IMR-90 (cell line): ENCODE measurements around the gene C2CD4C.

Experiments used
- BHLHE40 ChIP-seq: fragments of 150-350 bp; IDR thresholded peaks from 2 replicates; pipeline ENCODE4 v1.6.1; 2016; ENCODE audit warnings: mild to moderate bottlenecking, low read depth, low read length
- CEBPB ChIP-seq: IDR thresholded peaks from 2 replicates; pipeline ENCODE4 v1.6.1; 2012; ENCODE audit warnings: low read depth, low read length, improper control_type of control experiment
- FOS ChIP-seq: fragments of 150-350 bp; IDR thresholded peaks from 2 replicates; pipeline ENCODE4 v1.6.1; 2016; ENCODE audit warnings: low read depth, low read length
- MAFK ChIP-seq: IDR thresholded peaks from 2 replicates; pipeline ENCODE4 v1.6.1; 2012; ENCODE audit warnings: low read depth, low read length, improper control_type of control experiment
- POLR2A ChIP-seq: IDR thresholded peaks from 2 replicates; pipeline ENCODE4 v1.6.1; 2012; ENCODE audit warnings: mild to moderate bottlenecking, low read depth, low read length
- RFX5 ChIP-seq: IDR thresholded peaks from 2 replicates; pipeline ENCODE4 v1.8.0; 2012; ENCODE audit warnings: low read depth, mild to moderate bottlenecking, low read length, moderate library complexity
- TF ChIP-seq, protein P1 (sequence below): conservative IDR thresholded peaks from 2 replicates; pipeline ENCODE4 v1.5.1; 2012; ENCODE audit warnings: mild to moderate bottlenecking, low read depth, low read length, improper control_type of control experiment
- TF ChIP-seq, protein P2 (sequence below): fragments of 150-350 bp; IDR thresholded peaks from 2 replicates; pipeline ENCODE4 v1.6.1; 2017; ENCODE audit warnings: mild to moderate bottlenecking, antibody characterized with exemption, low read length, low read depth
- TF ChIP-seq, protein P3 (sequence below): fragments of 150-350 bp; IDR thresholded peaks from 2 replicates; pipeline ENCODE4 v1.6.1; 2016; ENCODE audit warnings: low read depth, mild to moderate bottlenecking, low read length, moderate library complexity, borderline replicate concordance

DNA sequence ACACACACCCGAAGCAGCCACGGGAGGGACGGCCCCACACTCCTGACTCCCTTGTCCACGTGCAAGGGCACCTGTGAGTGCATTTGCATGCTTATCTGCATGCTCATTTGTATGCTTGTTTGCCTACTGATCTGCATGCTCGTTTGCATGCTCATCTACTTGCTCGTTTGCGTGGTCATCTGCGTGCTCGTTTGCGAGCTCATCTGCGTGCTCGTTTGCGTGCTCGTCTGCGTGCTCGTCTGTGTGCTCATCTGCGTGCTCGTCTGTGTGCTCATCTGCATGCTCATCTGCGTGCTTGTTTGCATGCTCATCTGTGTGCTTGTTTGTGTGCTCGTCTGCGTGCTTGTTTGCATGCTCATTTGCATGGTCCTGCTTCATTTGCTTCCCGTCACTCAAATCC, 28.1 kb upstream of the C2CD4C start:
- no peak for TF ChIP-seq BHLHE40
- no peak for TF ChIP-seq POLR2A
- TF ChIP-seq CEBPB = no peak
- TF ChIP-seq, protein P1, sequence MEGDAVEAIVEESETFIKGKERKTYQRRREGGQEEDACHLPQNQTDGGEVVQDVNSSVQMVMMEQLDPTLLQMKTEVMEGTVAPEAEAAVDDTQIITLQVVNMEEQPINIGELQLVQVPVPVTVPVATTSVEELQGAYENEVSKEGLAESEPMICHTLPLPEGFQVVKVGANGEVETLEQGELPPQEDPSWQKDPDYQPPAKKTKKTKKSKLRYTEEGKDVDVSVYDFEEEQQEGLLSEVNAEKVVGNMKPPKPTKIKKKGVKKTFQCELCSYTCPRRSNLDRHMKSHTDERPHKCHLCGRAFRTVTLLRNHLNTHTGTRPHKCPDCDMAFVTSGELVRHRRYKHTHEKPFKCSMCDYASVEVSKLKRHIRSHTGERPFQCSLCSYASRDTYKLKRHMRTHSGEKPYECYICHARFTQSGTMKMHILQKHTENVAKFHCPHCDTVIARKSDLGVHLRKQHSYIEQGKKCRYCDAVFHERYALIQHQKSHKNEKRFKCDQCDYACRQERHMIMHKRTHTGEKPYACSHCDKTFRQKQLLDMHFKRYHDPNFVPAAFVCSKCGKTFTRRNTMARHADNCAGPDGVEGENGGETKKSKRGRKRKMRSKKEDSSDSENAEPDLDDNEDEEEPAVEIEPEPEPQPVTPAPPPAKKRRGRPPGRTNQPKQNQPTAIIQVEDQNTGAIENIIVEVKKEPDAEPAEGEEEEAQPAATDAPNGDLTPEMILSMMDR = no peak
- TF ChIP-seq, protein P2, sequence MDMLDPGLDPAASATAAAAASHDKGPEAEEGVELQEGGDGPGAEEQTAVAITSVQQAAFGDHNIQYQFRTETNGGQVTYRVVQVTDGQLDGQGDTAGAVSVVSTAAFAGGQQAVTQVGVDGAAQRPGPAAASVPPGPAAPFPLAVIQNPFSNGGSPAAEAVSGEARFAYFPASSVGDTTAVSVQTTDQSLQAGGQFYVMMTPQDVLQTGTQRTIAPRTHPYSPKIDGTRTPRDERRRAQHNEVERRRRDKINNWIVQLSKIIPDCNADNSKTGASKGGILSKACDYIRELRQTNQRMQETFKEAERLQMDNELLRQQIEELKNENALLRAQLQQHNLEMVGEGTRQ = no peak
- TF ChIP-seq MAFK = no peak
- no peak for TF ChIP-seq RFX5
- no peak for TF ChIP-seq FOS
- TF ChIP-seq, protein P3, sequence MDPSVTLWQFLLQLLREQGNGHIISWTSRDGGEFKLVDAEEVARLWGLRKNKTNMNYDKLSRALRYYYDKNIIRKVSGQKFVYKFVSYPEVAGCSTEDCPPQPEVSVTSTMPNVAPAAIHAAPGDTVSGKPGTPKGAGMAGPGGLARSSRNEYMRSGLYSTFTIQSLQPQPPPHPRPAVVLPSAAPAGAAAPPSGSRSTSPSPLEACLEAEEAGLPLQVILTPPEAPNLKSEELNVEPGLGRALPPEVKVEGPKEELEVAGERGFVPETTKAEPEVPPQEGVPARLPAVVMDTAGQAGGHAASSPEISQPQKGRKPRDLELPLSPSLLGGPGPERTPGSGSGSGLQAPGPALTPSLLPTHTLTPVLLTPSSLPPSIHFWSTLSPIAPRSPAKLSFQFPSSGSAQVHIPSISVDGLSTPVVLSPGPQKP = no peak
